ENCODE measurements around the gene CASP9.

DNA sequence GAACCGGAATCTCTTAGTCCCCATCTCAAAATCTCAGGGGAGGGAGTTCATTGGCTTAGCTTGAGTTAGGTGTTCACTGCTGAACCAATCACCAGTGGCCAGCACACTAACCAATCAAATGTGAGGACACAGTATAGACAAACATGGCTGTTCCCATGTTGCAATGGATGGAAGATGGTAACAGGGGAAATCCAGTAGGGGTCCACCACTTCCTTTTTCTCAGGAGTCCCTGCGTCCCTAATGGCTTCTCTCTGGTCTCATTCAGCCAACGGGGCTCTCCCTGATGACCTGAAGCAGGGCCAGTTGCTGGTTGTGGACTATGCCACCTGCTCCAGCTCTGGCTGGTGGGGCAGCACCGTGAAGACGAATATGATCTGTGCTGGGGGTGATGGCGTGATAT lies 38.4 kb downstream of the CASP9 start:
- no peak for TF ChIP-seq POLR2AphosphoS5 (IDR thresholded peaks at IDR 0.05; ENCODE audit: borderline replicate concordance, low read depth, low read length)
- no peak for TF ChIP-seq EZH2 (IDR thresholded peaks at IDR 0.05)
- no peak for TF ChIP-seq FOXP2 (optimal IDR thresholded peaks at IDR 0.05; ENCODE audit: control extremely low read depth, extremely low read length, insufficient read depth)
